Middle frontal gyrus (tissue), 1 donor: ENCODE results near the gene SH2B3.

Experiments
- DNase-seq: peaks from one replicate; pipeline ENCODE4 v3.0.0-alpha.2; 2015; ENCODE audit warnings: low spot score; ENCODE audit errors: extremely low spot score

Gene SH2B3

GRCh38 chr12:111427417-111428074 is 21.8 kb downstream of the SH2B3 start:
- no peak for DNase-seq

GRCh38 chr12:111428081-111428727 is 22.5 kb downstream of the SH2B3 start:
- no peak for DNase-seq

- DNase-seq: no peak
These were observed 23.0 kb downstream of the SH2B3 start for GRCh38 chr12:111428728-111429175.

GRCh38 chr12:111429828-111430432 is 24.2 kb downstream of the SH2B3 start:
- DNase-seq: no peak

GRCh38 chr12:111430433-111431353 is 25.0 kb downstream of the SH2B3 start:
- no peak for DNase-seq

- DNase-seq: no peak
These were observed 26.0 kb downstream of the SH2B3 start for GRCh38 chr12:111431772-111432171.

- no peak for DNase-seq
These were observed 28.3 kb downstream of the SH2B3 start for GRCh38 chr12:111434049-111434448.

- no peak for DNase-seq
These were observed 29.1 kb downstream of the SH2B3 start for GRCh38 chr12:111434680-111435338.

- DNase-seq: no peak
These were observed 30.0 kb downstream of the SH2B3 start for GRCh38 chr12:111435661-111436201.

- DNase-seq: no peak
These were observed 30.5 kb downstream of the SH2B3 start for GRCh38 chr12:111436266-111436665.

GRCh38 chr12:111436811-111437210 is 31.1 kb downstream of the SH2B3 start:
- DNase-seq: no peak

GRCh38 chr12:111437816-111438454 is 32.2 kb downstream of the SH2B3 start:
- no peak for DNase-seq

GRCh38 chr12:111438481-111438880 is 32.8 kb downstream of the SH2B3 start:
- DNase-seq: no peak

GRCh38 chr12:111439657-111440151 is 34.0 kb downstream of the SH2B3 start:
- no peak for DNase-seq

- DNase-seq: no peak
These were observed 34.4 kb downstream of the SH2B3 start for GRCh38 chr12:111440152-111440551.

GRCh38 chr12:111440631-111441030 is 34.9 kb downstream of the SH2B3 start:
- no peak for DNase-seq

GRCh38 chr12:111441107-111441928 is 35.6 kb downstream of the SH2B3 start:
- no peak for DNase-seq

- DNase-seq: no peak
These were observed 36.8 kb downstream of the SH2B3 start for GRCh38 chr12:111442301-111443045.
